GM19023 (cell line): ENCODE results near the gene NAXD.
"Not testable (repeated sequence)": the region's sequence is repeated elsewhere in the genome, so short reads cannot be mapped to it uniquely, and the experiment has no call there.

Experiments
- ATAC-seq: cut with Tn5 transposase; IDR thresholded peaks from one replicate; pipeline ENCODE4 v1.9.1; 2021; ENCODE audit warnings: mild to moderate bottlenecking, moderate library complexity; ENCODE audit not compliant: unreplicated experiment

Gene NAXD

GRCh38 chr13:110627761-110628476 lies 12.6 kb downstream of the NAXD start:
- ATAC-seq, result no peak

GRCh38 chr13:110628477-110628793 lies 13.1 kb downstream of the NAXD start:
- ATAC-seq, result no peak

- ATAC-seq, result no peak
These were observed 13.8 kb downstream of the NAXD start for GRCh38 chr13:110628952-110629701.

- no peak for ATAC-seq
These were observed 14.4 kb downstream of the NAXD start for GRCh38 chr13:110629735-110630134.

GRCh38 chr13:110630566-110631119 lies 15.3 kb downstream of the NAXD start:
- ATAC-seq, result no peak

GRCh38 chr13:110632255-110632654 lies 16.9 kb downstream of the NAXD start:
- ATAC-seq, result not testable (repeated sequence)

- ATAC-seq, result no peak
These were observed 18.4 kb downstream of the NAXD start for GRCh38 chr13:110633776-110634175.

- ATAC-seq, result no peak
These were observed 19.2 kb downstream of the NAXD start for GRCh38 chr13:110634558-110634957.

GRCh38 chr13:110635405-110636002 lies 20.2 kb downstream of the NAXD start:
- no peak for ATAC-seq

- ATAC-seq, result no peak
These were observed 20.7 kb downstream of the NAXD start for GRCh38 chr13:110636053-110636475.

GRCh38 chr13:110636701-110637201 lies 21.4 kb downstream of the NAXD start:
- no peak for ATAC-seq

- ATAC-seq, result no peak
These were observed 21.9 kb downstream of the NAXD start for GRCh38 chr13:110637275-110637674.

- no peak for ATAC-seq
These were observed 22.4 kb downstream of the NAXD start for GRCh38 chr13:110637747-110638146.

GRCh38 chr13:110638257-110638656 lies 22.9 kb downstream of the NAXD start:
- no peak for ATAC-seq

GRCh38 chr13:110638814-110639806 lies 23.8 kb downstream of the NAXD start:
- ATAC-seq, result no peak

- ATAC-seq, result no peak
These were observed 24.6 kb downstream of the NAXD start for GRCh38 chr13:110639935-110640334.

GRCh38 chr13:110640591-110641029 lies 25.3 kb downstream of the NAXD start:
- ATAC-seq, result no peak

- no peak for ATAC-seq
These were observed 26.0 kb downstream of the NAXD start for GRCh38 chr13:110641055-110642015.

GRCh38 chr13:110642291-110642981 lies 27.1 kb downstream of the NAXD start:
- ATAC-seq, result no peak
